ENCODE data around the gene SUGP2.

- TF ChIP-seq POLR2A (IDR thresholded peaks at IDR 0.05) (no peak), POLR2AphosphoS5 (IDR thresholded peaks at IDR 0.05) (no peak), CTCF (IDR thresholded peaks at IDR 0.05) (no peak)
These were observed 43.1 kb downstream of the SUGP2 start for GRCh38 chr19:18990128-18990708.
